NB4 (cell line): ENCODE data around the gene IGF2BP3.

Experiments
- DNase-seq: peaks from one replicate; pipeline ENCODE4 v3.0.0; 2010; ENCODE audit warnings: low read depth
- H3K4me3 ChIP-seq: one replicate; pipeline ENCODE4 v1.5.1; 2011; ENCODE audit warnings: mild to moderate bottlenecking, low read depth, low read length, moderate library complexity
- CTCF ChIP-seq: IDR thresholded peaks from one replicate; pipeline ENCODE4 v1.5.1; 2012; ENCODE audit warnings: low read depth, low read length
- MAX ChIP-seq: IDR thresholded peaks from 2 replicates; pipeline ENCODE4 v1.6.1; 2011; ENCODE audit warnings: low read depth, low read length
- MYC ChIP-seq: IDR thresholded peaks from 2 replicates; pipeline ENCODE4 v1.6.1; 2011; ENCODE audit warnings: low read depth, low read length
- POLR2A ChIP-seq: IDR thresholded peaks from 2 replicates; pipeline ENCODE4 v1.6.1; 2011; ENCODE audit warnings: mild to moderate bottlenecking; ENCODE audit not compliant: insufficient read length; ENCODE audit errors: extremely low read depth

Gene IGF2BP3

GRCh38 chr7:23476286-23477156, 6.2 kb upstream of the IGF2BP3 start:
- H3K4me3 ChIP-seq = peak overlapping the region; percentile 84
- no peak for TF ChIP-seq CTCF
- TF ChIP-seq POLR2A = no peak
- no peak for TF ChIP-seq MYC
- TF ChIP-seq MAX = no peak
- peak; percentile 41 for DNase-seq

- DNase-seq = no peak
- TF ChIP-seq CTCF = no peak
- no peak for TF ChIP-seq POLR2A
- TF ChIP-seq MYC = no peak
- TF ChIP-seq MAX = no peak
- H3K4me3 ChIP-seq = peak overlapping the region; percentile 84
These were observed 5.2 kb upstream of the IGF2BP3 start for GRCh38 chr7:23475576-23475839.

- TF ChIP-seq CTCF (no peak), MAX (no peak), POLR2A (no peak), MYC (no peak)
- H3K4me3 ChIP-seq = peak overlapping the region; percentile 84
- no peak for DNase-seq
These were observed 4.7 kb upstream of the IGF2BP3 start for GRCh38 chr7:23474829-23475575.

GRCh38 chr7:23474094-23474828, 4.0 kb upstream of the IGF2BP3 start:
- peak overlapping the region; percentile 84 for H3K4me3 ChIP-seq
- DNase-seq = peak; percentile 100
- TF ChIP-seq CTCF = no peak
- peak; percentile 99 for TF ChIP-seq MYC
- peak; percentile 96 for TF ChIP-seq POLR2A
- peak; percentile 94 for TF ChIP-seq MAX

- H3K4me3 ChIP-seq = peak overlapping the region; percentile 82
- DNase-seq = peak; percentile 88
- no peak for TF ChIP-seq MYC
- TF ChIP-seq MAX = no peak
- TF ChIP-seq POLR2A = no peak
- no peak for TF ChIP-seq CTCF
These were observed 3.5 kb upstream of the IGF2BP3 start for GRCh38 chr7:23473844-23474093.
